GM19452 (cell line): ENCODE data around the gene OR2S2.
"Not testable (repeated sequence)": the region's sequence is repeated elsewhere in the genome, so short reads cannot be mapped to it uniquely, and the experiment has no call there.

ENCODE experiments used
- ATAC-seq: cut with Tn5 transposase; IDR thresholded peaks from one replicate; pipeline ENCODE4 v1.9.1; 2021; ENCODE audit not compliant: unreplicated experiment

Gene OR2S2

GRCh38 chr9:35958104-35958837, at the start of gene OR2S2:
Gene OR2S2 (minus strand): TSS chr9:35958154. CDS start chr9:35958098, 56 bp downstream.
- no peak for ATAC-seq

- no peak for ATAC-seq
Observed at GRCh38 chr9:36007316-36007708, 49.4 kb upstream of the OR2S2 start.

- ATAC-seq: no peak
Observed at GRCh38 chr9:36006549-36007315, 48.8 kb upstream of the OR2S2 start.

GRCh38 chr9:36005891-36006290, 47.9 kb upstream of the OR2S2 start:
- no peak for ATAC-seq

GRCh38 chr9:35998333-35998732, 40.4 kb upstream of the OR2S2 start:
- no peak for ATAC-seq

- not testable (repeated sequence) for ATAC-seq
Observed at GRCh38 chr9:35997016-35997415, 39.1 kb upstream of the OR2S2 start.

- no peak for ATAC-seq
Observed at GRCh38 chr9:35996358-35996970, 38.5 kb upstream of the OR2S2 start.

GRCh38 chr9:35994959-35995358, 37.0 kb upstream of the OR2S2 start:
- ATAC-seq: no peak

GRCh38 chr9:35993976-35994720, 36.2 kb upstream of the OR2S2 start:
- ATAC-seq: no peak

GRCh38 chr9:35993136-35993535, 35.2 kb upstream of the OR2S2 start:
- ATAC-seq: not testable (repeated sequence)

- ATAC-seq: no peak
Observed at GRCh38 chr9:35990155-35990554, 32.2 kb upstream of the OR2S2 start.

- no peak for ATAC-seq
Observed at GRCh38 chr9:35984021-35984420, 26.1 kb upstream of the OR2S2 start.

GRCh38 chr9:35981699-35982098, 23.7 kb upstream of the OR2S2 start:
- ATAC-seq: no peak

- no peak for ATAC-seq
Observed at GRCh38 chr9:35980289-35981011, 22.5 kb upstream of the OR2S2 start.

- no peak for ATAC-seq
Observed at GRCh38 chr9:35978792-35979191, 20.8 kb upstream of the OR2S2 start.

- ATAC-seq: no peak
Observed at GRCh38 chr9:35976726-35977125, 18.8 kb upstream of the OR2S2 start.

- no peak for ATAC-seq
Observed at GRCh38 chr9:35974800-35975199, 16.8 kb upstream of the OR2S2 start.

GRCh38 chr9:35972093-35972492, 14.1 kb upstream of the OR2S2 start:
- ATAC-seq: no peak

GRCh38 chr9:35967042-35967441, 9.1 kb upstream of the OR2S2 start:
- ATAC-seq: no peak

- no peak for ATAC-seq
Observed at GRCh38 chr9:35966433-35966832, 8.5 kb upstream of the OR2S2 start.

- no peak for ATAC-seq
Observed at GRCh38 chr9:35965011-35965410, 7.1 kb upstream of the OR2S2 start.
